Measurements from ENCODE around the gene PKIG.

DNA sequence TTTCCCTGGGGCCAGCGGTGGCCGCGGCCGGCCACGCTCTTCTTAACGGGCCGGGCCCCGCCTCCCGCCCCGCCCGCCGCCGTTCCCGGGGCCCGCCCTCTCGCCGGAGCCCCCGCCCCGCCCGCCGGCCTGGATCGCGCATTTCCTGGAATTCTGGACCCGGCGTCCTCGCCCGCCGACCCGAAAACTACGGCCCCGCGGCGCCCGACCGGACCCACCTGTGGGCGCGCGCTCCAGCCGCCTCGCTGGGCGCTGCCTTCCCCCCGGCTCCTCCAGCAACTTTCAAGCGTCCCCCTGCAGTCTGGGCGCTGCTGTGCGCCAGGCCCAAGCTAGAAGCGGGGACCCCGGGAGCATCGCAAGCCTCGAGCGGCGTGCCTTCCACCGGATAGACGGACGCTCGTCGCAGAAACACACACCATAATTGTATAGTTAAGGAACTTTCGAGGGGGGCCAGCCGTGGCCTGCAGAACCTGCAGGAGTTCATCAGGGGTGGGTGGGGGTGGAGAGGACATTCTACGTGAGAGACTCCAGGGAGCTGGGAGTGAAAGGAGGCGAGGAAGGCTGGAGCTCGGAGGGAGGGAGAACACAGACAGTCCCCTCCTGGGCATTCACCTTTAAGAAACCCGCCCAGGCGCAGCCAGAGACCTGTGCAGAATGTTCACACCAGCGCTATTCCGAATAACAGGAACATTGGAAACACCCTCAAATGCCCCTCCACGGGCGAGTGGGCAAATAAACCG lies 69.5 kb downstream of the PKIG start, which contains the start of gene ADA:
- TF ChIP-seq, protein P1, sequence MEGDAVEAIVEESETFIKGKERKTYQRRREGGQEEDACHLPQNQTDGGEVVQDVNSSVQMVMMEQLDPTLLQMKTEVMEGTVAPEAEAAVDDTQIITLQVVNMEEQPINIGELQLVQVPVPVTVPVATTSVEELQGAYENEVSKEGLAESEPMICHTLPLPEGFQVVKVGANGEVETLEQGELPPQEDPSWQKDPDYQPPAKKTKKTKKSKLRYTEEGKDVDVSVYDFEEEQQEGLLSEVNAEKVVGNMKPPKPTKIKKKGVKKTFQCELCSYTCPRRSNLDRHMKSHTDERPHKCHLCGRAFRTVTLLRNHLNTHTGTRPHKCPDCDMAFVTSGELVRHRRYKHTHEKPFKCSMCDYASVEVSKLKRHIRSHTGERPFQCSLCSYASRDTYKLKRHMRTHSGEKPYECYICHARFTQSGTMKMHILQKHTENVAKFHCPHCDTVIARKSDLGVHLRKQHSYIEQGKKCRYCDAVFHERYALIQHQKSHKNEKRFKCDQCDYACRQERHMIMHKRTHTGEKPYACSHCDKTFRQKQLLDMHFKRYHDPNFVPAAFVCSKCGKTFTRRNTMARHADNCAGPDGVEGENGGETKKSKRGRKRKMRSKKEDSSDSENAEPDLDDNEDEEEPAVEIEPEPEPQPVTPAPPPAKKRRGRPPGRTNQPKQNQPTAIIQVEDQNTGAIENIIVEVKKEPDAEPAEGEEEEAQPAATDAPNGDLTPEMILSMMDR (IDR thresholded peaks at IDR 0.05), result no peak
- TF ChIP-seq POLR2A (IDR thresholded peaks at IDR 0.05), result no peak
